OCI-LY3 (cell line): ENCODE data around the gene SARDH.

Experiments used
- H2AFZ ChIP-seq: fragments of 200-600, 300-600 bp; shearing (Covaris generic); 2 replicates; pipeline ENCODE4 v1.6.0; 2014; ENCODE audit warnings: antibody characterized with exemption, low read depth, low read length
- H3K27ac ChIP-seq: fragments of 200-600, 300-600 bp; sonication (generic); 2 replicates; pipeline ENCODE4 v1.5.1; 2014; ENCODE audit warnings: mild to moderate bottlenecking, low read length, moderate library complexity, mixed read lengths
- H3K27me3 ChIP-seq: fragments of 200-600, 300-600 bp; sonication (generic); 2 replicates; pipeline ENCODE4 v1.6.1; 2014; ENCODE audit warnings: low read depth, low read length, mixed read lengths
- H3K36me3 ChIP-seq: fragments of 200-600, 300-600 bp; sonication (generic); replicated peaks from 2 replicates; pipeline ENCODE3; 2014; ENCODE audit warnings: low read depth, low read length, mixed read lengths
- H3K4me1 ChIP-seq: fragments of 300-600, 200-600 bp; sonication (generic); 2 replicates; pipeline ENCODE4 v1.6.1; 2014; ENCODE audit warnings: low read length, mixed read lengths
- H3K4me2 ChIP-seq: fragments of 200-600, 300-600 bp; sonication (generic); 2 replicates; pipeline ENCODE4 v1.6.1; 2014; ENCODE audit warnings: low read length, mixed read lengths
- H3K4me3 ChIP-seq: fragments of 300-600, 200-600 bp; sonication (generic); 2 replicates; pipeline ENCODE4 v1.5.1; 2014; ENCODE audit warnings: antibody characterized with exemption, mild to moderate bottlenecking, low read length, moderate library complexity
- H3K79me2 ChIP-seq: fragments of 300-600, 200-600 bp; shearing (Covaris generic); 2 replicates; pipeline ENCODE4 v1.6.1; 2014; ENCODE audit warnings: mild to moderate bottlenecking, low read length, mixed read lengths
- H3K9ac ChIP-seq: fragments of 300-600, 200-600 bp; shearing (Covaris generic); 2 replicates; pipeline ENCODE4 v1.6.0; 2014; ENCODE audit warnings: mild to moderate bottlenecking, low read length, moderate library complexity
- H3K9me3 ChIP-seq: fragments of 200-600, 300-600 bp; shearing (Covaris generic); 2 replicates; pipeline ENCODE4 v1.6.1; 2014; ENCODE audit warnings: low read length, mixed read lengths; ENCODE audit not compliant: insufficient read depth
- H4K20me1 ChIP-seq: fragments of 200-600, 300-600 bp; sonication (generic); 2 replicates; pipeline ENCODE4 v1.6.1; 2016; ENCODE audit warnings: low read length, mixed read lengths; ENCODE audit not compliant: insufficient read depth
- CTCF ChIP-seq: fragments of 200-600, 300-600 bp; sonication (generic); IDR thresholded peaks from 2 replicates; pipeline ENCODE4 v1.5.1; 2014; ENCODE audit warnings: antibody characterized with exemption, low read length, low read depth
- EZH2phosphoT487 ChIP-seq: fragments of 200-600 bp; shearing (Covaris generic); IDR thresholded peaks from 2 replicates; pipeline ENCODE4 v1.6.1; 2018; ENCODE audit warnings: antibody characterized with exemption, mixed run types, low read depth

SARDH gene

DNA sequence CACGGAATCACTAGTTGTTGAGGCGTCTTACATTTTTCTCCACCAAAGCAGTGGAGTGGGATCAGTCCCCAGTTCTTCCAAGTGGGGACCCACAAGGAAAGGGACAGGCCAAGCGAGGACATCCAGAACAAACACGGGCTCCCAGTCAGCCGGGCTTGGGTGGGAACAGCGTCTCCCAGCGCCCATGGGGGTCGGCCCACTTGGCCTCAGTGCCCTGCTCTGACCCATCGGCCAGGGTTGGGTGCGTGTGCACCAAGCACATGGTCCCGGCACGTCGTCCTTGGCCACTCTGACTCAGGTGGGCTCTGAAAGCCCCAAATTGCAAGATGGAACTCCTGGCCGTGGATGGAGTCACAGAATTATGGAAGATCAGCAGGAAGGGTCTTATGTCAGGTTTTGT is 64.1 kb downstream of the SARDH start:
- no peaks in the 10 kb centered on the region for H3K4me1 ChIP-seq
- H3K27me3 ChIP-seq, result peaks cover 8% of the 10 kb centered on the region; the same call in 1 of the 2 replicates
- H2AFZ ChIP-seq, result no peak overlapping the region
- no peaks in the 10 kb centered on the region for H4K20me1 ChIP-seq
- no peak overlapping the region for H3K27ac ChIP-seq
- no peak overlapping the region for H3K4me2 ChIP-seq
- no peaks in the 10 kb centered on the region for H3K79me2 ChIP-seq
- H3K4me3 ChIP-seq, result no peak overlapping the region
- no peak overlapping the region for H3K9ac ChIP-seq
- no peaks in the 10 kb centered on the region for H3K9me3 ChIP-seq
- H3K36me3 ChIP-seq, result no peaks in the 10 kb centered on the region
- TF ChIP-seq EZH2phosphoT487, result no peak
- TF ChIP-seq CTCF, result no peak

DNA sequence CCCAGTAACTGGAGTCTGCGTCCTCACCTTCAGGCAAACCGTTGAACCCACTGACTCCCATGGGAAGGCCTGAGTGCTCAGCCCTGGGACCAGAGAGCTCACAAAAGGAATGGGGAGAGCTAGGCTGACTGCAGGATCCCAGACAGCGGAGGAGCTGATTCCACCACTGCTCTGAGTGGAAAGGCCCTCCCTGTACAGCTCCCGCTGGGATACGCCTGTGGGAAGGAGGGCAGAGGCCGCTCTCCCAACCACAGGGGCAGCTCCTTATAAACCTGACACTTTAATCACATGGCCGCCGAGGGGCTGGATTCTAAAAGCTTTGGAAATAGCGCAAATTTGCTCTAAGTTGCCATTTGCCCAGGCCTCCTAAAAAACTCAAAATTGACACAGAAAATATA is 64.9 kb downstream of the SARDH start:
- Histone ChIP-seq H3K27me3 (peaks cover 8% of the 10 kb centered on the region; the same call in 1 of the 2 replicates), H4K20me1 (no peaks in the 10 kb centered on the region), H2AFZ (no peak overlapping the region), H3K27ac (no peak overlapping the region), H3K36me3 (no peaks in the 10 kb centered on the region), H3K79me2 (no peaks in the 10 kb centered on the region), H3K4me1 (no peaks in the 10 kb centered on the region), H3K9me3 (no peaks in the 10 kb centered on the region), H3K9ac (no peak overlapping the region), H3K4me3 (no peak overlapping the region), H3K4me2 (no peak overlapping the region)
- TF ChIP-seq EZH2phosphoT487, result no peak
- no peak for TF ChIP-seq CTCF

GRCh38 chr9:133672503-133673257 is 65.5 kb downstream of the SARDH start:
- Histone ChIP-seq H3K36me3 (no peaks in the 10 kb centered on the region), H4K20me1 (no peaks in the 10 kb centered on the region), H3K4me1 (no peaks in the 10 kb centered on the region), H2AFZ (no peak overlapping the region), H3K79me2 (no peaks in the 10 kb centered on the region), H3K9me3 (no peaks in the 10 kb centered on the region), H3K4me2 (no peak overlapping the region), H3K27me3 (peaks cover 8% of the 10 kb centered on the region; the same call in 1 of the 2 replicates), H3K27ac (no peak overlapping the region), H3K4me3 (no peak overlapping the region), H3K9ac (no peak overlapping the region)
- TF ChIP-seq EZH2phosphoT487 (no peak), CTCF (no peak)

DNA sequence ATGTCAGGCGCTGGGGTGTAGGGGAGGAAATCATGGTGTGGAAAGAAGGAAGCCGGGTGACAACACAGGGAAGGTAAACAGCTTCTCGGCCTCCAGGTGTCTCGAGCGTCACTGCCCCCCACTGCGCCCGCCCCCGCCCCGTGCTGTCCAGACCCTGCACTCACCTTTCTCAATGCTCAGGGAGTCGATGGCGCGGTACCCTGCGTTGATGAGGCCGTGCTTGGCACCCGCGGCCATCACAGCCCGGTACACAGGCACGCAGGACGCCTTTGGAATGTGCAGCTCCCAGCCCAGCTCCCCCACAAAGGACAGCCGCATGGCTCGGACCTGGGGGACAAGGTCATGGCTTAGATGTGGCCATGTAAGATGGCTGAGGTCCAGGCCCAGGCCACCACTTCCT is 66.8 kb downstream of the SARDH start:
- Histone ChIP-seq H3K36me3 (no peaks in the 10 kb centered on the region), H3K79me2 (no peaks in the 10 kb centered on the region), H2AFZ (no peak overlapping the region), H4K20me1 (no peaks in the 10 kb centered on the region), H3K4me2 (no peak overlapping the region), H3K27ac (no peak overlapping the region), H3K4me1 (no peaks in the 10 kb centered on the region), H3K27me3 (peaks cover 7% of the 10 kb centered on the region; the same call in 1 of the 2 replicates), H3K9ac (no peak overlapping the region), H3K9me3 (no peaks in the 10 kb centered on the region), H3K4me3 (no peak overlapping the region)
- TF ChIP-seq EZH2phosphoT487, result no peak
- TF ChIP-seq CTCF, result no peak
